ENCODE data around the gene DDX23.

The DDX23 gene

GRCh38 chr12:48812389-48812788 is 39.6 kb downstream of the DDX23 start:
- Histone ChIP-seq H3K27ac (ENCODE audit: low read length) (peak overlapping the region; percentile 25), H3K9me3 (ENCODE audit: control insufficient read depth in 1 of 2, low read length in 2 of 2) (no peaks in the 10 kb centered on the region), H3K27me3 (ENCODE audit: low read depth, low read length) (no peaks in the 10 kb centered on the region), H3K4me3 (ENCODE audit: low read depth in 1 of 2, low read length in 2 of 2) (no peak overlapping the region), H3K4me1 (ENCODE audit: control insufficient read depth in 1 of 2, insufficient read depth in 2 of 2, low read length in 2 of 2) (peaks cover 14 to 15% of the 10 kb centered on the region in 2 donors), H3K36me3 (ENCODE audit: control insufficient read depth in 1 of 2, insufficient read depth in 2 of 2, low read length in 2 of 2) (no peaks in the 10 kb centered on the region)

- Histone ChIP-seq H3K27ac (ENCODE audit: low read length) (peak overlapping the region; percentile 25), H3K36me3 (ENCODE audit: control insufficient read depth in 1 of 2, insufficient read depth in 2 of 2, low read length in 2 of 2) (no peaks in the 10 kb centered on the region), H3K4me1 (ENCODE audit: control insufficient read depth in 1 of 2, insufficient read depth in 2 of 2, low read length in 2 of 2) (peaks cover 14 to 15% of the 10 kb centered on the region in 2 donors), H3K4me3 (ENCODE audit: low read depth in 1 of 2, low read length in 2 of 2) (no peak overlapping the region), H3K27me3 (ENCODE audit: low read depth, low read length) (no peaks in the 10 kb centered on the region), H3K9me3 (ENCODE audit: control insufficient read depth in 1 of 2, low read length in 2 of 2) (no peaks in the 10 kb centered on the region)
Measured at GRCh38 chr12:48811437-48812090, 40.4 kb downstream of the DDX23 start.

- no peaks in the 10 kb centered on the region for H3K9me3 ChIP-seq (ENCODE audit: control insufficient read depth in 1 of 2, low read length in 2 of 2)
- H3K4me3 ChIP-seq (ENCODE audit: low read depth in 1 of 2, low read length in 2 of 2) = no peak overlapping the region
- peaks cover 11% of the 10 kb centered on the region in 2 donors for H3K4me1 ChIP-seq (ENCODE audit: control insufficient read depth in 1 of 2, insufficient read depth in 2 of 2, low read length in 2 of 2)
- no peaks in the 10 kb centered on the region for H3K36me3 ChIP-seq (ENCODE audit: control insufficient read depth in 1 of 2, insufficient read depth in 2 of 2, low read length in 2 of 2)
- H3K27ac ChIP-seq (ENCODE audit: low read length) = peak overlapping the region; percentile 60
- no peaks in the 10 kb centered on the region for H3K27me3 ChIP-seq (ENCODE audit: low read depth, low read length)
Measured at GRCh38 chr12:48810903-48811431, 41.0 kb downstream of the DDX23 start.

- H3K27ac ChIP-seq (ENCODE audit: low read length) = no peak overlapping the region
- H3K4me3 ChIP-seq (ENCODE audit: low read depth in 1 of 2, low read length in 2 of 2) = no peak overlapping the region
- H3K4me1 ChIP-seq (ENCODE audit: control insufficient read depth in 1 of 2, insufficient read depth in 2 of 2, low read length in 2 of 2) = peaks cover 0 to 8% of the 10 kb centered on the region in 2 donors
- H3K9me3 ChIP-seq (ENCODE audit: control insufficient read depth in 1 of 2, low read length in 2 of 2) = no peaks in the 10 kb centered on the region
- no peaks in the 10 kb centered on the region for H3K36me3 ChIP-seq (ENCODE audit: control insufficient read depth in 1 of 2, insufficient read depth in 2 of 2, low read length in 2 of 2)
- H3K27me3 ChIP-seq (ENCODE audit: low read depth, low read length) = no peaks in the 10 kb centered on the region
Measured at GRCh38 chr12:48807981-48808380, 44.0 kb downstream of the DDX23 start.

- no peak overlapping the region for H3K27ac ChIP-seq (ENCODE audit: low read length)
- no peaks in the 10 kb centered on the region for H3K36me3 ChIP-seq (ENCODE audit: control insufficient read depth in 1 of 2, insufficient read depth in 2 of 2, low read length in 2 of 2)
- H3K9me3 ChIP-seq (ENCODE audit: control insufficient read depth in 1 of 2, low read length in 2 of 2) = no peaks in the 10 kb centered on the region
- H3K4me3 ChIP-seq (ENCODE audit: low read depth in 1 of 2, low read length in 2 of 2) = no peak overlapping the region
- H3K4me1 ChIP-seq (ENCODE audit: control insufficient read depth in 1 of 2, insufficient read depth in 2 of 2, low read length in 2 of 2) = no peaks in the 10 kb centered on the region
- no peaks in the 10 kb centered on the region for H3K27me3 ChIP-seq (ENCODE audit: low read depth, low read length)
Measured at GRCh38 chr12:48803675-48804074, 48.3 kb downstream of the DDX23 start.

GRCh38 chr12:48800971-48801370 is 51.0 kb downstream of the DDX23 start:
- no peaks in the 10 kb centered on the region for H3K27me3 ChIP-seq (ENCODE audit: low read depth, low read length)
- peaks cover 0 to 1% of the 10 kb centered on the region in 2 donors for H3K4me1 ChIP-seq (ENCODE audit: control insufficient read depth in 1 of 2, insufficient read depth in 2 of 2, low read length in 2 of 2)
- H3K9me3 ChIP-seq (ENCODE audit: control insufficient read depth in 1 of 2, low read length in 2 of 2) = no peaks in the 10 kb centered on the region
- H3K36me3 ChIP-seq (ENCODE audit: control insufficient read depth in 1 of 2, insufficient read depth in 2 of 2, low read length in 2 of 2) = no peaks in the 10 kb centered on the region
- H3K27ac ChIP-seq (ENCODE audit: low read length) = no peak overlapping the region
- H3K4me3 ChIP-seq (ENCODE audit: low read depth in 1 of 2, low read length in 2 of 2) = no peak overlapping the region

GRCh38 chr12:48800457-48800856 is 51.5 kb downstream of the DDX23 start:
- Histone ChIP-seq H3K9me3 (ENCODE audit: control insufficient read depth in 1 of 2, low read length in 2 of 2) (no peaks in the 10 kb centered on the region), H3K27me3 (ENCODE audit: low read depth, low read length) (no peaks in the 10 kb centered on the region), H3K4me3 (ENCODE audit: low read depth in 1 of 2, low read length in 2 of 2) (no peak overlapping the region), H3K27ac (ENCODE audit: low read length) (no peak overlapping the region), H3K36me3 (ENCODE audit: control insufficient read depth in 1 of 2, insufficient read depth in 2 of 2, low read length in 2 of 2) (no peaks in the 10 kb centered on the region), H3K4me1 (ENCODE audit: control insufficient read depth in 1 of 2, insufficient read depth in 2 of 2, low read length in 2 of 2) (peaks cover 0 to 5% of the 10 kb centered on the region in 2 donors)

- Histone ChIP-seq H3K27ac (ENCODE audit: low read length) (no peak overlapping the region), H3K9me3 (ENCODE audit: control insufficient read depth in 1 of 2, low read length in 2 of 2) (no peaks in the 10 kb centered on the region), H3K4me3 (ENCODE audit: low read depth in 1 of 2, low read length in 2 of 2) (no peak overlapping the region), H3K4me1 (ENCODE audit: control insufficient read depth in 1 of 2, insufficient read depth in 2 of 2, low read length in 2 of 2) (peaks cover 0 to 5% of the 10 kb centered on the region in 2 donors), H3K36me3 (ENCODE audit: control insufficient read depth in 1 of 2, insufficient read depth in 2 of 2, low read length in 2 of 2) (no peaks in the 10 kb centered on the region), H3K27me3 (ENCODE audit: low read depth, low read length) (no peaks in the 10 kb centered on the region)
Measured at GRCh38 chr12:48796976-48797375, 55.0 kb downstream of the DDX23 start.

- no peaks in the 10 kb centered on the region for H3K36me3 ChIP-seq (ENCODE audit: control insufficient read depth in 1 of 2, insufficient read depth in 2 of 2, low read length in 2 of 2)
- no peak overlapping the region for H3K27ac ChIP-seq (ENCODE audit: low read length)
- no peaks in the 10 kb centered on the region for H3K9me3 ChIP-seq (ENCODE audit: control insufficient read depth in 1 of 2, low read length in 2 of 2)
- no peaks in the 10 kb centered on the region for H3K27me3 ChIP-seq (ENCODE audit: low read depth, low read length)
- peaks cover 0 to 5% of the 10 kb centered on the region in 2 donors for H3K4me1 ChIP-seq (ENCODE audit: control insufficient read depth in 1 of 2, insufficient read depth in 2 of 2, low read length in 2 of 2)
- H3K4me3 ChIP-seq (ENCODE audit: low read depth in 1 of 2, low read length in 2 of 2) = no peak overlapping the region
Measured at GRCh38 chr12:48795550-48796455, 56.2 kb downstream of the DDX23 start.

- Histone ChIP-seq H3K4me1 (ENCODE audit: control insufficient read depth in 1 of 2, insufficient read depth in 2 of 2, low read length in 2 of 2) (peaks cover under 1 to 10% of the 10 kb centered on the region in 2 donors), H3K27me3 (ENCODE audit: low read depth, low read length) (no peaks in the 10 kb centered on the region), H3K9me3 (ENCODE audit: control insufficient read depth in 1 of 2, low read length in 2 of 2) (no peaks in the 10 kb centered on the region), H3K4me3 (ENCODE audit: low read depth in 1 of 2, low read length in 2 of 2) (no peak overlapping the region), H3K36me3 (ENCODE audit: control insufficient read depth in 1 of 2, insufficient read depth in 2 of 2, low read length in 2 of 2) (no peaks in the 10 kb centered on the region), H3K27ac (ENCODE audit: low read length) (peak overlapping the region; percentile 42)
Measured at GRCh38 chr12:48794870-48795269, 57.1 kb downstream of the DDX23 start.

- Histone ChIP-seq H3K4me3 (ENCODE audit: low read depth in 1 of 2, low read length in 2 of 2) (no peak overlapping the region), H3K9me3 (ENCODE audit: control insufficient read depth in 1 of 2, low read length in 2 of 2) (no peaks in the 10 kb centered on the region), H3K27ac (ENCODE audit: low read length) (no peak overlapping the region), H3K4me1 (ENCODE audit: control insufficient read depth in 1 of 2, insufficient read depth in 2 of 2, low read length in 2 of 2) (peaks cover 3 to 14% of the 10 kb centered on the region in 2 donors), H3K27me3 (ENCODE audit: low read depth, low read length) (no peaks in the 10 kb centered on the region), H3K36me3 (ENCODE audit: control insufficient read depth in 1 of 2, insufficient read depth in 2 of 2, low read length in 2 of 2) (no peaks in the 10 kb centered on the region)
Measured at GRCh38 chr12:48793696-48794095, 58.3 kb downstream of the DDX23 start.
